ENCODE results near the gene PTPRK. TPM values are rescaled to one million over a fixed set of nuclear protein-coding genes. Genes with fewer than 3 reads are reported as not detected.

Gene PTPRK
- total and polyA plus RNA-seq, 9 of the 15 experiments (the other 6 are each of a cell fraction or from before 2014, with no cell fraction given) = 0.04 to 0.51 TPM; not detected in 7

- ATAC-seq = no peak
- Histone ChIP-seq H3K9ac (ENCODE audit: insufficient read depth in 1 of 2, low read depth in 2 of 2, low read length in 2 of 2) (no peak overlapping the region), H3K79me2 (ENCODE audit: control insufficient read depth, insufficient read depth, low read length) (no peaks in the 10 kb centered on the region), H3K27ac (ENCODE audit: extremely low read depth, low read depth, low read length) (no peak overlapping the region), H3K27me3 (ENCODE audit: control insufficient read depth in 2 of 2, insufficient read depth in 2 of 2, low read length in 2 of 2) (no peaks in the 10 kb centered on the region), H3K4me2 (ENCODE audit: insufficient read depth, low read length) (no peak overlapping the region), H3K36me3 (ENCODE audit: control insufficient read depth, insufficient read depth, low read length) (no peaks in the 10 kb centered on the region), H2AFZ (ENCODE audit: low read depth, low read length) (no peak overlapping the region), H3K4me1 (replicated peaks in 1 of 2; ENCODE audit: control insufficient read depth in 2 of 2, insufficient read depth in 2 of 2, low read length in 2 of 2) (no peaks in the 10 kb centered on the region), H3K4me3 (no peak overlapping the region), H3K9me3 (replicated peaks; ENCODE audit: control insufficient read depth, insufficient read depth, low read depth, low read length) (no peaks in the 10 kb centered on the region), H4K20me1 (replicated peaks; ENCODE audit: control insufficient read depth, insufficient read depth, low read length) (no peaks in the 10 kb centered on the region), H3K9me1 (ENCODE audit: control insufficient read depth, insufficient read depth, low read length) (no peaks in the 10 kb centered on the region)
- in situ Hi-C loops (cut with MboI) = no loop called here
- intact Hi-C loops (cut with micrococcal nuclease) = no loop called here
- DNase-seq (ENCODE audit: extremely low read depth in 1 of 4, low spot score in 3 of 4) = no peak
- no TSS peak for BruUV-seq (replicated peaks)
- 2% methylated on average over 3 of the region's 3 CpGs for WGBS (ENCODE audit: insufficient coverage, low coverage, missing lambda C conversion rate)
- no peak for FAIRE-seq
- POLR2A ChIA-PET = no interaction called here
- CTCF ChIA-PET (ENCODE audit: low intra/inter-chr PET ratio) = interaction anchor here (0.6 kb wide), 1 partner anchor 1137 kb away, joined by 3 read pairs; no protein-coding TSS in a partner anchor
- TF ChIP-seq POU5F1 (IDR thresholded peaks at IDR 0.05; ENCODE audit: borderline replicate concordance, low read depth, low read length, partially characterized antibody) = no peak
- no peak for TF ChIP-seq DIDO1 (tag; IDR thresholded peaks at IDR 0.05; ENCODE audit: low read depth)
- no peak for TF ChIP-seq MCM5 (IDR thresholded peaks at IDR 0.05; ENCODE audit: low read depth)
- no peak for TF ChIP-seq ZNF253 (CRISPR knock-in tag; conservative IDR thresholded peaks at IDR 0.05)
- TF ChIP-seq HDAC6 (IDR thresholded peaks at IDR 0.05; ENCODE audit: low read depth, low read length) = no peak
- TF ChIP-seq ZNF644 (tag; IDR thresholded peaks at IDR 0.05; ENCODE audit: low read depth) = no peak
- no peak for TF ChIP-seq ZBED1 (IDR thresholded peaks at IDR 0.05)
- TF ChIP-seq RREB1 (CRISPR knock-in tag; IDR thresholded peaks at IDR 0.05) = no peak
- TF ChIP-seq NFRKB (IDR thresholded peaks at IDR 0.05; ENCODE audit: low read depth) = no peak
- TF ChIP-seq FOXO4 (CRISPR knock-in tag; IDR thresholded peaks at IDR 0.05) = no peak
- no peak for TF ChIP-seq ZNF512 (tag; IDR thresholded peaks at IDR 0.05)
- no peak for TF ChIP-seq RB1 (IDR thresholded peaks at IDR 0.05; ENCODE audit: low read depth)
- TF ChIP-seq SLC30A9 (CRISPR knock-in tag; IDR thresholded peaks at IDR 0.05) = no peak
Observed at GRCh38 chr6:128186729-128187128, 333.7 kb downstream of the PTPRK start.

Data from K562 (cell line).